Measurements from ENCODE around the gene CACNA1D. TPM values are rescaled to one million over a fixed set of nuclear protein-coding genes. Genes with fewer than 3 reads are reported as not detected.
A peak's percentile ranks its signal among the peaks of the same experiment; 100 is the strongest.

Gene CACNA1D
- total and polyA plus RNA-seq, 9 of the 15 experiments (the other 6 are each of a cell fraction or from before 2014, with no cell fraction given), result 0.29 TPM; not detected in 8

GRCh38 chr3:53842436-53843194, 348.2 kb downstream of the CACNA1D start:
- no peak overlapping the region for H3K4me2 ChIP-seq (ENCODE audit: insufficient read depth, low read length)
- H3K79me2 ChIP-seq (ENCODE audit: control insufficient read depth, insufficient read depth, low read length), result no peaks in the 10 kb centered on the region
- peaks cover 0 to 13% of the 10 kb centered on the region in 2 experiments; a peak in 2 of 5 replicates for H3K4me1 ChIP-seq (replicated peaks in 1 of 2; ENCODE audit: control insufficient read depth in 2 of 2, insufficient read depth in 2 of 2, low read length in 2 of 2)
- 13% methylated on average over 11 of the region's 12 CpGs for WGBS (ENCODE audit: insufficient coverage, low coverage, missing lambda C conversion rate)
- no peak overlapping the region for H3K4me3 ChIP-seq
- no peak overlapping the region for H3K27ac ChIP-seq (ENCODE audit: extremely low read depth, low read depth, low read length)
- POLR2A ChIA-PET, result no interaction called here
- CTCF ChIA-PET (ENCODE audit: low intra/inter-chr PET ratio), result no interaction called here
- peaks cover 0 to 25% of the 10 kb centered on the region in 2 experiments; a peak in 2 of 5 replicates for H3K27me3 ChIP-seq (ENCODE audit: control insufficient read depth in 2 of 2, insufficient read depth in 2 of 2, low read length in 2 of 2)
- H3K9me3 ChIP-seq (replicated peaks; ENCODE audit: control insufficient read depth, insufficient read depth, low read depth, low read length), result no peaks in the 10 kb centered on the region
- intact Hi-C loops (cut with micrococcal nuclease), result no loop called here
- DNase-seq (ENCODE audit: extremely low read depth in 1 of 4, low spot score in 3 of 4), result no peak
- no peak for FAIRE-seq
- BruUV-seq (replicated peaks), result no TSS peak
- TF ChIP-seq ZNF263 (CRISPR knock-in tag; IDR thresholded peaks at IDR 0.05; ENCODE audit: borderline replicate concordance) (peak; percentile 92), ZNF699 (CRISPR knock-in tag; IDR thresholded peaks at IDR 0.05; ENCODE audit: insufficient replicate concordance) (no peak)
- in situ Hi-C loops (cut with MboI), result no loop called here
- no peaks in the 10 kb centered on the region for H3K36me3 ChIP-seq (ENCODE audit: control insufficient read depth, insufficient read depth, low read length)
- ATAC-seq, result no peak
- H4K20me1 ChIP-seq (replicated peaks; ENCODE audit: control insufficient read depth, insufficient read depth, low read length), result no peaks in the 10 kb centered on the region
- H2AFZ ChIP-seq (ENCODE audit: low read depth, low read length), result no peak overlapping the region
- no peak overlapping the region; a peak in 1 of 4 replicates for H3K9ac ChIP-seq (ENCODE audit: insufficient read depth in 1 of 2, low read depth in 2 of 2, low read length in 2 of 2)
- no peaks in the 10 kb centered on the region for H3K9me1 ChIP-seq (ENCODE audit: control insufficient read depth, insufficient read depth, low read length)

All from K562 (cell line).